ENCODE measurements around the gene FSTL5. TPM values are rescaled to one million over a fixed set of nuclear protein-coding genes. Genes with fewer than 3 reads are reported as not detected.

The FSTL5 gene
- total RNA-seq, 4 donors from 2014 or later, result 0.33 to 0.52 (median 0.40) TPM

DNA sequence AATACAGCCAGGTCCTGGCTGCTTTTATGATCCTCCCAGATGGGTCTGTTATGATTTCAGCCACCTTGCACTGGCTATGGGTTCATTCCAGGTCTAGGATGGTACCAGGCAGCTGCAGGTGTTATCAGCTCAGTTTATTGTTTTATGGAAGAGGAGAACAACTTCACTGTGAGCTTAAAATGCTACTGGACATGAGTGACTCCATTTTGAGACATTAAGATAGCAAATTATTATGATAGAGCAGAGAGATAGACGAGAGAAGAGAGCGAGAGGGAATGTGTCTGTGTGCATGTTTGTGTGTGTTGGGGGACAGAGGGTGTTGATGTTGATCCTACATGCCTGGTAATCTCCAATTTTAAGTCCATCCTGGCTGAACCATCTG is 820.2 kb downstream of the FSTL5 start:
- Histone ChIP-seq H3K36me3 (no peaks in the 10 kb centered on the region), H3K9me3 (peaks cover 0 to 6% (median 0%) of the 10 kb centered on the region in 4 donors), H3K27ac (replicated peaks in 1 of 4) (no peak overlapping the region), H3K4me1 (no peaks in the 10 kb centered on the region), H3K4me3 (no peak overlapping the region), H3K27me3 (no peaks in the 10 kb centered on the region)
- 89% methylated on average over 2 of the region's 2 CpGs for WGBS
- TF ChIP-seq EP300 (IDR thresholded peaks at IDR 0.05), result no peak
- DNase-seq (ENCODE audit: extremely low spot score), result no peak
- intact Hi-C loops (cut with DNase I), result no loop called here

DNA sequence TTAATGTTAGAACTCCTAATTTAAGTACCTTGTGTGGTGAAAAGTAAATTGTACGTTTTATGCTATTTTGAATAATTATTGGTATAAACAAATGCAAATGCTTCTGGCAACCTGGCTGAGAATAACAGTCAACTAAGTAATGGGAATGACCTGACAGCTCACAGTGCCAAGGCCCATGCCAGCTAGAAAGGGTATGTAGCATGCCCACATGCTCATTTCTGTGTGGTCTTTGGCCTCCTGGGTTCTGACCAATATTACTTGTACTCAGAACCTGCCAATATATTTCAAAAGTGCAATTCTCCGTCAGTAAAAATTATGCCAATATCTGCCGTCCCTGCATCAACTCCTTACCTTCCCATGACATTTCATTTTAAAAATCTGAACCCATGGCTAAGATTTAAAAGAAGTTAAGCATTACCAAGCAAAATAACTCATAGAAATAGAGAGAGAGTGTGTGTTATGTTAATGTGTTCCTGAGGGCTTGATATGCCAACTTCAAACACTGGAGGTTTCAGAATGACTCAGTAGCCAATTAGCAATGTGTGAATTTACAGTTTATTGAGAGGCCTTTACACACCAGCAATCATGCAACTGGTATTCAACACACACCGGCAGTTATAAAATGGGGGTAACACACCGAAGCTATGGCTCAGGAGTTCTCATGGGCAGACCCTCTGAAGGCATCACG is 820.8 kb downstream of the FSTL5 start:
- intact Hi-C loops (cut with DNase I), result no loop called here
- H3K4me1 ChIP-seq, result no peaks in the 10 kb centered on the region
- no peak overlapping the region for H3K4me3 ChIP-seq
- TF ChIP-seq EP300 (IDR thresholded peaks at IDR 0.05) (no peak), POLR2A (IDR thresholded peaks at IDR 0.05; ENCODE audit: low read depth) (no peak), POLR2AphosphoS5 (IDR thresholded peaks at IDR 0.05) (no peak)
- TF ChIP-seq, protein P1, sequence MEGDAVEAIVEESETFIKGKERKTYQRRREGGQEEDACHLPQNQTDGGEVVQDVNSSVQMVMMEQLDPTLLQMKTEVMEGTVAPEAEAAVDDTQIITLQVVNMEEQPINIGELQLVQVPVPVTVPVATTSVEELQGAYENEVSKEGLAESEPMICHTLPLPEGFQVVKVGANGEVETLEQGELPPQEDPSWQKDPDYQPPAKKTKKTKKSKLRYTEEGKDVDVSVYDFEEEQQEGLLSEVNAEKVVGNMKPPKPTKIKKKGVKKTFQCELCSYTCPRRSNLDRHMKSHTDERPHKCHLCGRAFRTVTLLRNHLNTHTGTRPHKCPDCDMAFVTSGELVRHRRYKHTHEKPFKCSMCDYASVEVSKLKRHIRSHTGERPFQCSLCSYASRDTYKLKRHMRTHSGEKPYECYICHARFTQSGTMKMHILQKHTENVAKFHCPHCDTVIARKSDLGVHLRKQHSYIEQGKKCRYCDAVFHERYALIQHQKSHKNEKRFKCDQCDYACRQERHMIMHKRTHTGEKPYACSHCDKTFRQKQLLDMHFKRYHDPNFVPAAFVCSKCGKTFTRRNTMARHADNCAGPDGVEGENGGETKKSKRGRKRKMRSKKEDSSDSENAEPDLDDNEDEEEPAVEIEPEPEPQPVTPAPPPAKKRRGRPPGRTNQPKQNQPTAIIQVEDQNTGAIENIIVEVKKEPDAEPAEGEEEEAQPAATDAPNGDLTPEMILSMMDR (IDR thresholded peaks at IDR 0.05), result no peak
- H3K36me3 ChIP-seq, result no peaks in the 10 kb centered on the region
- DNase-seq (ENCODE audit: extremely low spot score), result no peak
- H3K27ac ChIP-seq (replicated peaks in 1 of 4), result no peak overlapping the region
- H3K27me3 ChIP-seq, result no peaks in the 10 kb centered on the region
- H3K9me3 ChIP-seq, result peaks cover 0 to 1% (median 0%) of the 10 kb centered on the region in 4 donors
- WGBS, result 71% methylated on average over 6 of the region's 6 CpGs

DNA sequence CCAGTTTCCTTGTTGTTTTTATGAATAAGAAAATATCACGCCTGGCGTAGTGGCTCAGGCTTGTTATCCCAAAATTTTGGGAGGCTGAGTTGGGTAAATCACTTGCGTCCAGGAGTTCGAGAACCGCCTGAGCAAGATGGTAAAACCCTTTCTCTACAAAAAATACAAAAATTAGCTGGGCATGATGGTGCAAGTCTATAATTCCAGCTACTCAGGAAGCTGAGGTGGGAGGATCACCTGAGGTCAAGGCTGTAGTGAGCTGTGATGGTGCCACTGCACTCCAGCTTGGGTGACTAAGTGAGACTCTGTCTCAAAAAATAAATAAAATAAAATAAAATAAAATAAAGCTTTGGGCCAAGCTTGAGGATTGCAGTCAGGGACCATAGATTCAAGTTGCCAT is 827.2 kb downstream of the FSTL5 start:
- Histone ChIP-seq H3K27me3 (no peaks in the 10 kb centered on the region), H3K27ac (replicated peaks in 1 of 4) (no peak overlapping the region), H3K4me3 (no peak overlapping the region), H3K9me3 (no peaks in the 10 kb centered on the region), H3K36me3 (no peaks in the 10 kb centered on the region), H3K4me1 (no peaks in the 10 kb centered on the region)
- WGBS, result 94% methylated on average over 5 of the region's 5 CpGs
- TF ChIP-seq POLR2A (IDR thresholded peaks at IDR 0.05; ENCODE audit: low read depth) (no peak), EP300 (IDR thresholded peaks at IDR 0.05) (no peak)
- no peak for DNase-seq (ENCODE audit: extremely low spot score)
- intact Hi-C loops (cut with DNase I), result no loop called here

DNA sequence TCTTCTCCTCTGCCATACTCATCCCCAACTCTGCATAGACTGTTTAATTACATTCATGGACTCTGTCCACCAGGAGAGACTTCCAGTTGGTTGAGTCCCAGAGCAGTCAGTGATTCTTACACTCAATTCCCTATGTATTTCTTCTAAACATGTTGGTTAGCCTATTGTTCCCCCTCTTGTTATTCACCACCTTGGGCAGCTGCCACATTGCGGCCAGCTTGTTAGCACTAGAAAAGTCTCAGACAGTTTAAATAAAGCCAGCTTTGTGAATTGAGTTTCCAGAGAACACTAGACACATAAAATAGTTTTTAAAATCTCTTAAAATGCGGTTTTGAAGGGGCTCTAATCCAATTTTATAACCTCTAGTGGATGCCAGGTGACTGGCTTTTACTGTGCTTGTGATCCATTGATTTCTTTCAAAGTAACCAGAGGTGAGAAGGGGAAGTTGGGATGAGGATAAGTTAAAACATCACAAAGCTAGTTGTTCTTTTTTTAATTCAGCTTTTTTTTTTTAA is 827.7 kb downstream of the FSTL5 start:
- no peak for DNase-seq (ENCODE audit: extremely low spot score)
- H3K27ac ChIP-seq (replicated peaks in 1 of 4), result no peak overlapping the region
- intact Hi-C loops (cut with DNase I), result no loop called here
- WGBS, result 26% methylated on average over 2 of the region's 2 CpGs
- no peaks in the 10 kb centered on the region for H3K9me3 ChIP-seq
- no peaks in the 10 kb centered on the region for H3K27me3 ChIP-seq
- H3K4me3 ChIP-seq, result no peak overlapping the region
- TF ChIP-seq, protein P1 (IDR thresholded peaks at IDR 0.05), result no peak
- TF ChIP-seq POLR2AphosphoS5 (IDR thresholded peaks at IDR 0.05), result no peak
- H3K4me1 ChIP-seq, result no peaks in the 10 kb centered on the region
- no peaks in the 10 kb centered on the region for H3K36me3 ChIP-seq
